HG02571 (cell line): ENCODE results near the gene ZBTB24.
A peak's percentile ranks its signal among the peaks of the same experiment; 100 is the strongest.

Source experiments
- ATAC-seq: cut with Tn5 transposase; IDR thresholded peaks from one replicate; pipeline ENCODE4 v1.9.1; 2021; ENCODE audit warnings: mild to moderate bottlenecking, moderate library complexity; ENCODE audit not compliant: unreplicated experiment

ZBTB24 gene

DNA sequence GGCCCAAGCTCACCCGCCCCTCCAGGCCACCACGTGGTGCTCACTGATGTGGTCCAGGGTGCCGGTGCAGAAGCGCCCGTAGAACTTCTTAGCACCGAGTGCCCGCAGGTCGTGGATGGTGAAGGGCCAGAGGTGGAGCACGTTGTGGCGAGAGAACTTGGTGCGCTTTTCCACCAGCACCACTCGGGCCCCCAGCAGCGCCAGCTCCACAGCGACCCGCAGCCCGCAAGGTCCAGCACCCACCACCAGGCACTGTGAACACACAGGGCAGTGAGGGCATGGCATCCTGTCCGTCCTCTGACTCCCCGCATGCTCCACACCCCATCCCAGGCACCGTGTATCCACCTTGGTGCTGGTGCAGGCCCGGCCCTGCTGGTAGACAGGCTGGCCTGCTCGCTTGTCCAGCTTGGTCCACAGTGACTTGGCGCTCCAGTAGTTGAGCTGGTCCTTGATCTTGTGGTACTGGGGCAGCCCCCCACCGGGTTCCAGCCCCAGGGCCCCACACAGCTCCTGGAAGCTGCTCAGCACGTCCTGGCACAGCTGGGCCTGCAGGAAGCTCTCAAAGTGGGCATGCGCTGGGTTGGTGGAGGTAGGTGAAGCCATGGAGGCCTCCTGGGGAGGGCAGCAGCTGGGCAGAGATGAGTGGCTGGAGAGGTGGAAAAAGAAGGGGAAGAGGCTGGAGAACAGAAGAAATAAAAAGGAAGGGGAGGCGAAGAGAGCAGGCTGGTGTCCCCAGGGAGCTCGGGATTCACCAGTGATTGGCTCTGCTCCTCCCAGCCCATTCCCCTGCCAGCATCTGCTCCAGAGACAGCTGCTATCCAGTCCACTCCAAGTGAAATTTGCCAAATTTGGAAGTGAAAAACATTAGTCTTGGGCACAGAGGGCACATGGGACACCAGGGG, 29.2 kb downstream of the ZBTB24 start:
- ATAC-seq: no peak

DNA sequence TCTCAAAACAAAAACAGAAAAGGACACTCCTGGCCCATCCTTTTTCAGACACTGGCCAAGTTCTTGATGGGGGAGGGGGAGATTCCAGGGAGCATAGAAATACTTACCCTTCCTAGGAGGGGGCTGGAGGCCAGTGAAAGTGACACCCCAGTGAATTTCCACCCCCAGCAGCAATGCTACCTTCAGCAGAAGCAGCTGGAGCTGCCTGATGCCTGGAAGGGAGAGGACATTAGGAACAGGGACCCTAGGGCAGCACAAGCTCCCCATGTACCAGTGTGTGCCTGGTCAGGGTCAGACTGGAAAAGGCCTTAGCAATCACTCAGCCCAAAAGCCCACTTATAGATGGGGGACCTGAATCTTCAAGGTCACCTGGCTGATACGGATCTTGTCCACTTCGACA, 29.9 kb downstream of the ZBTB24 start:
- no peak for ATAC-seq

DNA sequence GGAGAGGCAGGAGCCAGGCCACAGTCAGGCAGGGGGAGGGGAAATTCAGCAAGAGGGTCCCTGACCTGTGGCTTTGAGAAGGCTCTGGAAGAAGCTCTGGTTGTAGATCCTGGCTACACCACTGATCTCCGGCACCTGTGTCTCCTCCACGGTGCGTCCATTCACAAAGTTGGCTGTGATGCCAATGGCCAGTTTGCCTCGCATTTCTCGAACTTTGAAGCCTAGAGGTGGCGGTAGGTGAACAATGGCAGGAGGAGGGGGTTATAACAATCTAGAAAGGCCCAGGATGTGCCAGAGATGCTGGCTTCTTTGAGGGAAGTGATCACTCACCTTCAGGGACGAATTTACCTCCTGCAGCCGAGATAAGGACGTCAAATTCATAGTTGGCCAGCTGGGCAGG, 30.8 kb downstream of the ZBTB24 start:
- no peak for ATAC-seq

DNA sequence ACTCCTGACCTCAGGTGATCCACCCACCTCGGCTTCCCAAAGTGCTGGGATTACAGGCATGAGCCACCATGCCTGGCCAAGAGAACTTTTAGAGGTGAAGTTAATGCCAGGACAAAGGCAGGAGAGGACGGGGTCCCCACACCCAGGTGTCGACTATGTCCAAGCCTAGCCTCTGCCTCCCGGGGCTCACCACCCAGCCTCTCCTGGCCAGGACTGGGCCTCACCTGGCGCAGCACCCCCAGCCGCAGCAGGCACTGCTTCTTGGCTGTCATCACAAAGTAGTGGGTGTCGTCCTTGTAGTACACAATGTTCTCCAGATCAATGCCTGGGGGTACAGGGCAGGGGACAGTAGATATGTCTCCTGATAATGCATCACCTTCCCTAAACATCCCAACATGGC, 31.6 kb downstream of the ZBTB24 start:
- ATAC-seq: no peak

DNA sequence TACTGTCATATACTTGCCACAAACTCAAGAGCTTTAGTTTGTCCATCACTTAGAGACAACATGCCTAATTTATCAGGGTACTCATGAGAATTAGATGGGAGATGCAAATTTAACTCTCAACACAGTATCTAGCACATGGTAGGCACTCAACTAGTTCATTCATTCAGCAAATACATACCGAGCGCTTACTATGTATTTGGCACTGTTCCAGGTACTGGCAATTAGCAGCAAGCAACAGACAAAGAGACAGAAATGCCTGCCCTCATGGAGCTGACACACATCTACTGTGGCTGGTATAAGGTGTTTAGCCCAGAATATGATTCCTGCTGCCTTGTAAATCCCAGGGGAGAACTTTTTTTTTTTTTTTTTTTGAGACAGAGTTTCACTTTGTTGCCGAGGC, 32.2 kb downstream of the ZBTB24 start:
- ATAC-seq: no peak

DNA sequence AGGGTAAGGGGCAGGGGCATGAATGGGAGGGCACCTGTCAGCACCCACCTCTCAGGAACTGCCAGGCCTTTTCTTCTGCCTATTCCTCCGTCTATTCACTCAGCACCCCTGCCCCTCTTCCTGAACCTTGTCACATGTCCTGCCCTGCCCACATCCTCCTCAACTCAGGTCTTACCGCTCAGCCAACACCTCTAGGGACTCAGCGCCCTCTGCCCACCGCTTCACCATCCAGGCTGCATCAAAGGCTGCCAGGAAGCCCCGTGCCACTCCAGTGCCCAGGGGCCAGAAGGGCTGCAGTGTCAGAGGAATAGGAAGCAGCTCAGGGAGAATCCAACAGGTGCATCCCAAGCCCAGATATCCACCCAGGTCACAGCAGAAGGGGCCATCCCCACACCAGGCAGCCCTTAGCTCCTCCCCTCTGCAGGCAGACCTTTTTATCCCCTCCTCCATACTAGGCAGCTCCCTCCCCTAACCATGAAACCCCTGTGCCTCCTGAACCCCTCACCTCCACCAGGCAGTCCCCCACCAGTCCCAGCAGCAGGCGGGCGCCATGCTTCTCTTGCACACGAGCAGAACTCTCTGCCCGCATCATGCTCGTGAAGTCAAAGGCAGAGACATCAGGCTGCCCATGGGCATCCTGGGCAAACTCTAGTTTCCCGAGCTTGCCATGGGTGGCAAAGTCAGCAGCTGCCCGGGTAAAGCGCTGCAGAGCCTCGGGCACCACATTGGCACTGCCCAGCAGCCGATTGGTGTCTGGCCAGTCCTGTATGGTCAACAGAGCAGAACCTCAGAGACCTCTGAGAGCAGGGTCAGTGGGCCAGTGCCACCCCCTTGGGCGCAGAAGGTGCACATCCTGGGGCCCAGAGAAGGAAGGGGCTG, 33.0 kb downstream of the ZBTB24 start:
- no peak for ATAC-seq

DNA sequence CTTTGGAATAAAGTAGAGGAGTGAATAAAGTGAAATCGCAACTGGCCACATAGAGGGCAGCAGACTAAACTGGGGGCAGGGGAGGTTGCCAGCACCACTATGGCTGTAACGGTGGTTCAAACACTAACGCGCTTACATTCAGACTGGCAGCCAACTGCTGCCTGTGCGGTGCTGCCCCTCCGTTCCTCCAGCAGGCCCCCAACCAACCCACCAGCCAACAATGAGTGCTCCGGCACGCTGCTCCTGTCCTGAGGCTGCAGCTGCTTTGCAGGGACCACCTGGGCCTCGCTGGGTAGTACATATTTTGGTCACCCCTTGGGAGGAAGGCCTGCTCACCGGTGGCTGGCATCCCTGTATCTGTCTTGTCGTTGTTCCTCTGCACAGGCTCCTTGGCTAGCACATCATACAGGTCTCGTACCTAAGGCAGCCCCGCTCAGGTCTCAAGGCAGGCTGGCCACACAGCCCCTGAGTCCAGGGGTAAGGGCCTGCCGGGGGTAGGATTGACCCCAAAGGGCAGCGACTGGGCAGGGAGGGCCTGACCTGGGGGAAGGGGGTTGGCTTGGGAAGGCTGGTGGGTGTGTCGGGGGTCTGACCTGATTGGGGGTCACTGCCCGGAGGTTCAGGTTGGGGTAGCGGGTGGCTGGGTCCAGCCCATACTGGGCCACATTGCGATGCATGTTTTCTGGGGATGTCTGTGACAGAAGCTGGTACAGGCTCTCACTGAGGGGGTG, 33.8 kb downstream of the ZBTB24 start:
- no peak for ATAC-seq

DNA sequence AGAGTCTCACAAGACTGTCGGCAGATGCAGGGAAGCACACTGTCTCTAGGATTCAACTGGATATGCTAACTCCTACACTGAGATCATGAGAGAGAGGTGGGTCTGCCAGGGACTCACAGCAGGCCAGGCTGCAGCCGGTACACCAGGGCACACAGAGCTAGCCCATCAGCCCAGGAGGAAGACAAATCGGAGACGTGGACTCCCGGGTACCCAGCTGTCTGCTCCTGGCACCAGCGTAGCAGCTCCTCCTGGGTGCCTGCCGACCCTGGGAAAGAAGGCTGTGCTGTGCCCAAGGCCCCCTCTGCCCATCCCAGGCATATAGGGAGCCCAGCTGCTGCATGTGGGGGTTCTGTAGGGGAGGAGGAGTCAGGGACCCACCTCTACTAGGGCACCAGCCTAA, 34.4 kb downstream of the ZBTB24 start:
- ATAC-seq: no peak

DNA sequence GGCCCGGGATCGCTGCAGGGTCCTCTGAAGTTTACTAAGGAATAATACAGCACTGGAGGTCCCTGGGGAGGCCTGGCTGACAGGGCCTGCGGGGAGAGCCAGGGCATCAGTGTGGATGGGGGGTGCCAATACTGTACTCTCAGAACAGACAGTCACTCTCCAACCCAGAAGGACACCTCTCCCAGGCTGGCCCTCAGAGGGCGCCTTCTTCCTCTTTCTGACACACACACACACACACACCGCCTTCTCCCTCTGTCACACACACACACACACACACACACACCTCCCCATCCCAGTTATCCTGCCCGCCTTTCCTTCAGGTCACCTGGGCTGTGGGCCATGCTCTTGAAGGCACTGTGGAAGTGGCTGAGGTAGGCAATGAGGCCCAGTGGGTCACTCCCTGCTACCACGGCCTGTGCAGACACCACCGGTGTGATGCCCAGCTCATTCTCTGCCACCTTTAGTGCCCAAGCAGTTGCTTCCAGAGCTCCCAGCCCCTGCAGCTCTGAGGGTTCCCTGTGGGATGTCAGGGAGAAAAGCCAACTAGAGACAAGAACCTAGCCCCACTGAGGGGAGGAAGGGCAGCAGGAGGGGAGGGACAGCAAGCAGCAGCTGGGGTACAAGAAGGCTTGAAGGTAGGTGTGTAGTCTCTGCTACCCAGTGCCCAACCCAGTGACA, 35.0 kb downstream of the ZBTB24 start:
- no peak for ATAC-seq

DNA sequence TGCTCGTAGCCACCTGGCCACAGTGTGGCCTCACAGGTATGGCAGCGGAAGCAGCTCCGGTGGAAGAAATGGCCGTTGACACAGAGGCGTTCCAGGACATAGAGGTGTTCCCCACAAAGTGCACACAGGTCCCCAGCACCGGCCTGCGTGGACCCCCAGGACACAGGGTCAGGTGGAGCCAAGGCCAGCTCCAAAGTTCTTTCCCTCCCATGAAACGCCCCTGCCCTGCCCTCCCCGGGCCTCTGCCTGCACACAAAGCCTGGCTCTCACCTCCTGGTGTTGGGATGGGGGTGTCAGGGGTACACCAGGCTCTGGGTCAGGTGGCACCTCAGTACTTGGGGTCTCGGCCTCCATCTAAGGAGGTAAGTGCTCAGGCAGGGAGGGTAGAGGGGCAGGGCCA, 35.9 kb downstream of the ZBTB24 start:
- ATAC-seq: no peak

DNA sequence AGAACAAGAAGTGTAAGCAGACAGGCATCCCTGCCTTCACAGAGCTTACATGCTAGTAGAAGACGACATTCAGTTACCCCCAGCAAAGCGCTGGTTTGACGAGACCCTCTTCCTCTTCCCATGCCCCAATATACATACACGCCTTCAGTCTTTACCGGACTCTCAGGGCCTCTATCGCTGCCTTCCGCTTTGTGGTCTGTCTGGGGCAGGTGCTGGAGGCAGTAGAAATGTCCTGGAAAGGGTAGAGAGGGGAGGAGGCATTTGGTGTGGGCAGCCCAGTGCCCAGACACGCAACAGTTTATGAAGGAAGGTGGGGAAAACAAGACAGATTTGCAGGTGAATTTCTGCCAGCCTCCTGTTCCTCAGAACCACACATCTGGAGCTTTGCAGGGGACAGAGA, 36.5 kb downstream of the ZBTB24 start:
- ATAC-seq: no peak

DNA sequence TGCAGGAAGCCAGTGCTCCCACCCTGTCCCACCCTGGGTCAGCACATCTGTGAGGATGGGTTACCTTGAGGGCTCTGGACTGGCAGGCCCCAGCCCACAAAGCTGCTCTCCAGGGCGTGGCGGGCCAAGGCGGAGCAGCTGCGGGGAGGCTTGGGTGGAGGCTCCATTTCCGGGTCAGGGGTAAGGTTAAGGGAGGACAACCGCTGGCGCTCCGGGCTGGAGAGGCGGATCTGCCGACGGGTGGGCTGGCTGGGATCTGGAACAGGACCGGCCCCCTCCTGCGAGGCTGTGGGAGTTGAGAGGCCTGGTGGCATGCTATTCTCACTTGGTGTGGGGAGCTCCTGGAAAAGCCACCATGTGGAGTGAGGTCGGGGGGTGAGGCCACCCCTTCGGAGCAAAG, 36.9 kb downstream of the ZBTB24 start:
- no peak for ATAC-seq

DNA sequence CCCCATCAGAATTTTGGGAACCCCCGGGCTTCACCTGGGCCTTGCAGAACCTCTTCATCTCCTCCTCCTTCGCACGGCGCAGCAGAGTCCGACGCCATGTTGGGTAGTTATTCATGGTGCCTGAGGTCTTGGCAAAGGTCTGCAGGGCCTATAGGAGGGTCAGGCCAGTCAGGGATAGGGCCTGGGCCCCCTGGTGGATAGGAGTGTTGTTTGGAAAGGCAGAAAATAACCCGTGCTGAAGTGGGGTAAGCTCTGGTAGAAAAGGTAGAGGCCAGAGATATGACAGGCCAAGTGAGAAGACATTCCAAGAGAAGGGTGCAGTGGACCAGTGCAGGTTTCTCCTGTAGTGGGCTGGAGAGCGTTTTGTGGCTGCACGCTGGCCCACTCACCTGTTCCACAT, 37.6 kb downstream of the ZBTB24 start:
- no peak for ATAC-seq

DNA sequence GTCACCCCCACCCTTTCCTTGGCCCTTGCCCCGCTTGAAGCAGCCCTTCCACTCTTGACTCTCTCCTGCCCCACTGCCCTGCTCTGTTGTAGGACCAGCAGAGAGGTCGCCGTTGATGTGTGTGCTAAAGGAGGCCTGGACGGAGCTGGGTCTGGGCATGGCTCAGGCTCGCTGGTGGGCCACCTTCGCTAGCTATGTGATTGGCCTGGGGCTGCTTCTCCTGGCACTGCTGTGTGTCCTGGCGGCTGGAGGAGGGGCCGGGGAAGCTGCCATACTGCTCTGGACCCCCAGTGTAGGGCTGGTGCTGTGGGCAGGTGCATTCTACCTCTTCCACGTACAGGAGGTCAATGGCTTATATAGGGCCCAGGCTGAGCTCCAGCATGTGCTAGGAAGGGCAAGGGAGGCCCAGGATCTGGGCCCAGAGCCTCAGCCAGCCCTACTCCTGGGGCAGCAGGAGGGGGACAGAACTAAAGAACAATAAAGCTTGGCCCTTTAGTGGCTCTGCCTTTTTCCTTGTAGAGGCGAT, 39.5 kb downstream of the ZBTB24 start:
- no peak for ATAC-seq

DNA sequence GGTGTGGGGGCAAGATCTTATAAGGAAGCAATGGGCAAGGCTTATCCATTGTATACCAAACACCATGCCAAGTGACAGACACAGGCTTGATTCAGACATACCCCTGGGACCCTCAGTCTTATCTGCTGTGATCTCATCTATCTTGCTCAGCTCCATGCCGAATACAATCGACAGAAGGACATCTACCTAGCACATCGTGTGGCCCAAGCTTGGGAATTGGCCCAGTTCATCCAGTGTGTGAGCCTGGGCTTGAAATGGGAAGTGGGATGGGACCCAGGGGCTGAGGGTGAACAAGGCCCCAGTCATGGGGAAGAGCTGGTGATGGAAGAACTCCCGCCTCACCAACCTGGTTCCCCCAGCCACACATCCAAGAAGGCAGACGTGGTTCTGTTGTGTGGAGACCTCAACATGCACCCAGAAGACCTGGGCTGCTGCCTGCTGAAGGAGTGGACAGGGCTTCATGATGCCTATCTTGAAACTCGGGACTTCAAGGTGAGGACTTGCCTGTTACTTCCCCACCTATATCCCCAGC, 40.6 kb downstream of the ZBTB24 start:
- ATAC-seq: no peak

DNA sequence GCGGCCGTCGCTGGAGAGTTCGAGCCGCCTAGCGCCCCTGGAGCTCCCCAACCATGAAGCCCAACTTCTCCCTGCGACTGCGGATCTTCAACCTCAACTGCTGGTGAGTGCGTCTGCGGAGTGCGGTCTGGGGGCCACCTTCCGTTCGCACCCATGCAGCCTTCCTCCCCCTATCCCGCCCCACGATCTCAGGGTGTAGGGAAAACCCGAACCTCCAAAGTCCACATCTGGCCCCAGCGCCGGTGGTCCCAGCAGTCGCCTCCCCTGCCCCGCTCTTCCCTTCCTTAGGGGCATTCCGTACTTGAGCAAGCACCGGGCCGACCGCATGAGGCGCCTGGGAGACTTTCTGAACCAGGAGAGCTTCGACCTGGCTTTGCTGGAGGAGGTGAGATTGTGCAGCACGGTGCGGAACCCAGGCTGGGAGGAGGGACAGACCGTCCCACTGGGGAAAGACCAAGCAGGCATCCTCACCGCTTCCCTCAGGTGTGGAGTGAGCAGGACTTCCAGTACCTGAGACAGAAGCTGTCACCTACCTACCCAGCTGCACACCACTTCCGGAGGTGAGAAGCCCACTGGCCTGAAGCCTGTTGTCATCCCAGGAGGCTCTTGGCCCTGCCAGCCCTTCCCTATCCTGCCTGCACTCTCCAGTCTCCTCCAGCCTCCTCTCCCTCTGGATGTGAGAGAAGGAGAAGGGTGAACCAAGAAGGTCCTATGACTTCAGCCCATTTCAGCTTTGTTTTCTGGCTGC, 41.8 kb downstream of the ZBTB24 start:
- peak; percentile 26 for ATAC-seq

DNA sequence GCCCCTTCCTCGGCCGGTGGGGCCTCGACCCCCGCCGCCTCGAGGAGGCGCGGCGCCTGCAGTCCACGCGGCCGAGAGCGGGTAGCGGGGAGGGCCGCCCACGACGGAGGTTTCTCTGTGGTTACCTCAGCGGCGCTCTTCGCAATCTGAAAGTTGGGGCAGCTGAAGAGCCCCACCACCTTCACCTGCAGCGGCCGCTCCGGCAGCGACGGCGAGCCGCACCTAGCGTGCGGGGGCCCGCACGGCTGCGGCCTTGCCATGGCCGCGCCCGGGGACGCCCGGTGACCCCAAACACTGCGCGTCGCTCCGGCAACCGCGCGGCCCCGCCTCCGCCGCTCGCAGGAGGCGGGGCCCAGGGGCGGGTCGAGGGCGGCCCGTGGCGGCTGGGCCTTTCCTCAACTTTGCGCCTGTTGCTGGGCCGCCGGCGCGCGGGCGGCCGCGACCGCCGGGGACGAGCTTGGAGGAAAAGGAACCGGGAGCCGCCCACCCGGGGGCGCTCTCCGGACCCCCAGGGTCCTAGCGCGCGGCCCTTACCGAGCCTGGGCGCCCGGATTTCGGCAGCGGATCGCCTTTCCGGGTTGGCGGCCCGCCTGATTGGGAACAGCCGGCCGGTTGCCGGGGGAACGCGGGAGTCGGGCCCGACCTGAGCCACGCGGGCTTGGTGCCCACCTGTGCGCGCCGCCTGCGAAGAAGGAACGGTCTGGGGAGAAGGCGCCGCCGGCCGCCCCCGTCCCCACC, 42.5 kb downstream of the ZBTB24 start, which contains the start of the genes PPIL6 and SMPD2:
TSS of gene PPIL6 (minus strand) at position 298 of the 738 bp plus-strand sequence. CDS start at position 260, 38 bp downstream.
TSS of gene SMPD2 (plus strand) at position 394 of the 738 bp plus-strand sequence. CDS start 398 bp downstream, outside the sequence.
- peak; percentile 89 for ATAC-seq

DNA sequence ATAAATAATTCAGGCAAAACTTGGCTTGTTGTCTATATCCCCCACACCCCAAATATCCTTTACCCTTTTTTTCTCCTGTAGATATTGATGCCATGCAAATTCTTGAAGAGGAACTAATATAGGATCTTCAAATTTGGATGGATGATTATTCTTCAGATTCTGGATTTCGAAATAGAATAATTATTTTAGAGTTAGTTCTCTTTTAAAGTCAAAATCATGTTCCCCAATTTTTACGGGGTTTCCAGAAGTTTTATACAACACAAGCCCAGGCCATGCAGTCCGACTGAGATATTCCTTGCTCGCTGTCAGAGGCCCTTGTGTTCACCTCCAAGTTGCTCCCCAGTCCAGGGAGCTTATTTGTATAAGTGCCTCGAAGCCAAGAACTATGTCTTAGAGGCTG, 47.0 kb downstream of the ZBTB24 start:
- no peak for ATAC-seq

DNA sequence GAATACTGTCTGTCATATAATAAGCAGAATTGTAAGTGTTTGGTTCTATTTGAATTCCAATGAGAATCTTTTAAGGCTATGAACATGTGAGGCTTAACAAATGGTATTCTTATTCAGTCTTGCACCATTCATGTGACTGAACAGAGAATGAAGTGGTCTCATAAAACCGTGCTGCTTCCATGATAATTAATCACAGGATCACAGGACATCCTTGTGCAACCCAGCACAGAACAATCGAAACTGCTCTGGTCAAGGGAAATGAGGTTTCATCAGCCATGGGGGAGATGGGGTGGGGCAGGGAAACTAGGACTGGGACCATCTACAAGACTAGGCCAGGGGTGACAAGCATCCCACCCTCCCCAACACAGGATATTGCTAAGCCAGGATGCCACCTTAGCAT, 48.6 kb downstream of the ZBTB24 start:
- ATAC-seq: no peak
